Raji (cell line): Measurements from ENCODE around the gene ELK1.

Experiments
- POLR2A ChIP-seq: IDR thresholded peaks from 2 replicates; pipeline ENCODE4 v1.6.1; 2011; ENCODE audit warnings: low read depth, low read length, control low read depth; ENCODE audit not compliant: insufficient read depth

Gene ELK1

GRCh38 chrX:47596256-47596655 lies 54.1 kb downstream of the ELK1 start:
- no peak for TF ChIP-seq POLR2A

- TF ChIP-seq POLR2A: no peak
These were observed 54.6 kb downstream of the ELK1 start for GRCh38 chrX:47595716-47596251.

- TF ChIP-seq POLR2A: no peak
These were observed 56.8 kb downstream of the ELK1 start for GRCh38 chrX:47593522-47593921.

DNA sequence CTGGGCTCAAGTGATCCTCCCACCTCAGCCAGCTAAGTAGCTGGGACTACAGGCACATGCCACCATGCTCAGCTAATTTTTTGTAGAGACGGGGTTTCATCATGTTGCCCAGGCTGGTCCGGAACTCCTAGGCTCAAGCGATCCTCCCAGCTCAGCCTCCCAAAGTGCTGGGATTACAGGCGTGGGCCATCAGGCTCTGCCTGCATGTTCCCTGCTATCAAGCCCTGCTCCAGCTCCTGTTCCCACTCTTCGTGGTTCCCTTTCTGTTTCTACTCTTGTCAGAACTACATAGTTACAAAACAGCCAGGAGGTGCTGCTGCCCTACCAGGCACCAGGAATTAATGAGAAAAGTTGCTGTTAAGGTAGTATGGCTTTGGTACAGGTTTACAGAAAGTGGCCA lies 59.4 kb downstream of the ELK1 start:
- TF ChIP-seq POLR2A: no peak

DNA sequence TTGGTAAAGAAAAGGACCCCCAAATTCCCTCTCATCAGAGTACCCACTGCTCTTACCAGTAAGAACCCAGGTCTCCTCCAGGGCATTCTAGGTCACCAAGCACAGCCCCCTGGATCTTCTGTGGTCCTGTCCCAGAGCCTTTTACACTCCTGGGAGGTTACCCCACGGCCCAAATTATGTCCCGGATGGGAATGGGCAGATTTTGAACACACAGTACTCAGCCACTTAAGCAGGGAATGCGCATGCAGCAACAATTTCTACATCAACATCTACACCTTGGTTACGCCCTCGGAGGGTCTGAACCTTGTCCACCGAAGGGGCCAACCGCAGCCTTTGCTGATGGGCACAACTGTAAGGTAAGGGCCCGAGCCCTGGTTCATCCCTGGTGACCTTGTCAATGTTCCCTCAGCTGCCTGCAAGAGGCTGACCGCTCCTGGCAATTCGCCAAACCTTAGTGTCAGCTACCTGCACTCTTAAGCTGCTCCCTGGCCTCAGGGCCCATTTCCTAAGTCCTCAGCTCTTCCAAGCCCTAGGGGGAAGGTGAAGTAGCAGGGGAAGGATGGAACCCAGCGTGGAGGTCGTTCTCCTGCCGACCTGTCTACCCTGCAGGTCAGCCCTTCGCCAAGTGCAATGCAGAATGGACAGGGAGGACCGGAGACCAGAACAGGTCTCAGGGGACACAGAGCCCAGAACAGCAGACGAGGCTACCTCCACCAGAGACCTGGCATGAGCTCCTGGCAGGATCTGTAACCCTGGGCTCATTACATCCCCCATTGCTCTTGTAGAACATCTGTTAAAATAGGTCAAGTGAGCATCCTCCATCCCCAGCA lies 62.2 kb downstream of the ELK1 start:
- no peak for TF ChIP-seq POLR2A

- no peak for TF ChIP-seq POLR2A
These were observed 63.1 kb downstream of the ELK1 start for GRCh38 chrX:47587091-47587891.

DNA sequence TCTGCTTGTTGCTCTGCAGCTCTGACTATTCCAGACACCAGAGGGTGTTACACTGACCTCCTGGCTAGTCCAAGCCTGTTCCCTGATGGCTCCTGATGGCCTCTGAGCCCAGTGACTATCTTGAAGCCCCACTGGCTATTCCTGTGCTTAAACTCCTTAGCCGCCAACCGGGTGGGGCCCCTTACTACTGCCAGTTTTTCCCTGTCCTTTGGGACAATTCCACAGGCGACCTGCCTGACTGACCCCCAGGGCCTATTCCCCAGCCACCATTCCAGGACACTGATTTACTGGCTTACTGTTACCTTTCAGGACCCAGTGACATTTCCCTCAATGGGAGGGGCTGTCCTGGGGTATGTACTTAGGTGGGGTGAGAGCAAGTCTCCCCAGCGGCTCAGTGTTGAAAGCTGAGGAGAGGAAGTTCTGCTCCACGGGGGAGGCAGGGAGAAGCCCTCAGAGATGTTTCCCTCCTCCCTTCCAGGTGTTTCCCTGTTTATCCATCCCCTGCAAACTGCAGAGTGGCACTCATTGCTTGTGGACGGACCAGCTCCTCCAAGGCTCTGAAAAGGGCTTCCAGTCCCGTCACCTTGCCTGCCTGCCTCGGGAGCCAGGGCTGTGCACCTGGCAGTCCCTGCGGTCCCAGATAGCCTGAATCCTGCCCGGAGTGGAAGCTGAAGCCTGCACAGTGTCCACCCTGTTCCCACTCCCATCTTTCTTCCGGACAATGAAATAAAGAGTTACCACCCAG lies 64.1 kb downstream of the ELK1 start:
- TF ChIP-seq POLR2A: no peak
